DMS53 (cell line): ENCODE data around the gene TACO1.

ENCODE experiments used
- DNase-seq: peaks from one replicate; lab custom pipeline; 2025; lab: John Stamatoyannopoulos, UW

TACO1 gene

GRCh38 chr17:63601439-63602371 lies 1.0 kb downstream of the TACO1 start:
- peak; percentile 36 for DNase-seq

GRCh38 chr17:63609816-63610573 lies 9.3 kb downstream of the TACO1 start:
- DNase-seq = no peak

GRCh38 chr17:63610854-63611253 lies 10.2 kb downstream of the TACO1 start:
- no peak for DNase-seq

GRCh38 chr17:63611354-63611753 lies 10.7 kb downstream of the TACO1 start:
- no peak for DNase-seq

GRCh38 chr17:63613663-63614062 lies 13.0 kb downstream of the TACO1 start:
- no peak for DNase-seq

- no peak for DNase-seq
Measured at GRCh38 chr17:63621229-63621683, 20.6 kb downstream of the TACO1 start.

- DNase-seq = peak; percentile 99
Measured at GRCh38 chr17:63621684-63622573, 21.2 kb downstream of the TACO1 start, which contains the start of gene MAP3K3. Gene MAP3K3, plus strand, starts transcription at chr17:63622417. Its CDS starts 343 bp downstream, at chr17:63622760.

- peak; percentile 77 for DNase-seq
Measured at GRCh38 chr17:63622574-63623390, 22.1 kb downstream of the TACO1 start.

GRCh38 chr17:63623786-63624530 lies 23.3 kb downstream of the TACO1 start:
- no peak for DNase-seq

GRCh38 chr17:63624531-63624880 lies 23.8 kb downstream of the TACO1 start:
- no peak for DNase-seq

- DNase-seq = no peak
Measured at GRCh38 chr17:63626551-63627180, 26.0 kb downstream of the TACO1 start.

GRCh38 chr17:63629627-63630026 lies 28.9 kb downstream of the TACO1 start:
- no peak for DNase-seq

- no peak for DNase-seq
Measured at GRCh38 chr17:63631062-63631461, 30.4 kb downstream of the TACO1 start.

GRCh38 chr17:63631626-63632025 lies 30.9 kb downstream of the TACO1 start:
- DNase-seq = no peak

GRCh38 chr17:63633742-63634141 lies 33.0 kb downstream of the TACO1 start:
- no peak for DNase-seq

- no peak for DNase-seq
Measured at GRCh38 chr17:63634163-63634562, 33.5 kb downstream of the TACO1 start.

- DNase-seq = no peak
Measured at GRCh38 chr17:63634816-63635215, 34.1 kb downstream of the TACO1 start.

- no peak for DNase-seq
Measured at GRCh38 chr17:63635290-63635689, 34.6 kb downstream of the TACO1 start.

GRCh38 chr17:63635787-63636186 lies 35.1 kb downstream of the TACO1 start:
- DNase-seq = no peak

GRCh38 chr17:63639125-63639524 lies 38.4 kb downstream of the TACO1 start:
- peak; percentile 31 for DNase-seq
